Right renal cortex interstitium (tissue), 3 donors: ENCODE results near the gene KIF11. TPM values are rescaled to one million over a fixed set of nuclear protein-coding genes. Genes with fewer than 3 reads are reported as not detected.
A peak's percentile ranks its signal among the peaks of the same experiment; 100 is the strongest.
"Not testable (repeated sequence)": the region's sequence is repeated elsewhere in the genome, so short reads cannot be mapped to it uniquely, and the experiment has no call there.

Experiments used
- DNase-seq, 3 donors: peaks; one replicate each; pipeline ENCODE4 v3.0.0-alpha.2; 2013; ENCODE audit warnings: low read depth in 3 of 3, low spot score in 2 of 3
- polyA plus RNA-seq, 3 donors: library from polyadenylated mRNA; unstranded; fragments of 120-200 nt; gene quantifications; one replicate each; pipeline ENCODE4 v1.2.1, GENCODE V29; 2013; ENCODE audit not compliant: insufficient read length in 3 of 3

The KIF11 gene
- polyA plus RNA-seq, result 10 to 100 TPM; 31.8 to 36.9 (median 35.1) TPM

DNA sequence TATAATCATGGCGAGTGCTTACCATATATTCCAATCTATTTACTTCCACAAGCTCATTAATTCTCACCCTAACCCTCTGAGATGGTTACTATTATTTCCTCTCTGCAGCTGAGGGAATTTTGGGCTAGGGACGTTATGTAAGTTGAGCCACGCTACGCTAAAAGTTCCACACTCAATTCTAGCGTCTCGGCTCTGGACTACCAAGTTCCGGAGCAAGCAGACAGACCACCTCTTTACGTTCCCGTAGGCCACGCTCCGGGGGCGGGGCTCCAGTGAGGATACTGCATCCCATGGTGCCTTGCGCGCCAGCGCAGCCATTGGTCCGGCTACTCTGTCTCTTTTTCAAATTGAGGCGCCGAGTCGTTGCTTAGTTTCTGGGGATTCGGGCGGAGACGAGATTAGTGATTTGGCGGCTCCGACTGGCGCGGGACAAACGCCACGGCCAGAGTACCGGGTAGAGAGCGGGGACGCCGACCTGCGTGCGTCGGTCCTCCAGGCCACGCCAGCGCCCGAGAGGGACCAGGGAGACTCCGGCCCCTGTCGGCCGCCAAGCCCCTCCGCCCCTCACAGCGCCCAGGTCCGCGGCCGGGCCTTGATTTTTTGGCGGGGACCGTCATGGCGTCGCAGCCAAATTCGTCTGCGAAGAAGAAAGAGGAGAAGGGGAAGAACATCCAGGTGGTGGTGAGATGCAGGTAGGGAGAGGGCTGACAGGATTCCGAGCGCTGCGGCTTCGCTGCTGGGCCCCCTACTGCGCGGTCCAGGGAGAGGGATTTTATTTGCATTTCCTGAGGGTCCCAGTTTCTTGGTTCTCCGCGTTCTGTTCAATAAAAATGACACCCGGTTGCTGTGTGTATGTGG, at the start of gene KIF11:
KIF11 (plus strand) TSS at position 370 of the 858 bp plus-strand sequence; CDS start at position 616, 246 bp downstream.
- DNase-seq, result peak; percentile 92 to 98 (median 94)

DNA sequence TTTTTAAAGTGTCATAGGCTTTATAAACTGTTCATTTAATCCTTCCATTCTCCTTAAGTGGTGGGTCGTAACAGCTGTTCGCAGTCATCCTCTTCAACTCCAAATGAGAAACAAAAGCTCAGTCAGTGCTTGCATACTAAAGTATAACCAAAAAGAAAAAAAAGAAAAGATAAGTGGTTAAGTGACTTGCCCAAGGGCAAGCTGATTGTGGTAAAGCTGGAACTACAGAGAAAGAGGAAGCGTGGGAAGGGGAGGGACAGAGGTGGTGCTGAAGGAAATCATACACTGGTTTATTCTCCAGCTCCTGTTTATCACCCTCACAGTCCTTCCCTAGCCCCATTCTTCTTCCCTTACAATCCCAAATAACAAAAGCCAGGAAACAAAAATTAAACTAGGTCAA, 48.6 kb upstream of the KIF11 start:
- DNase-seq, result no peak

DNA sequence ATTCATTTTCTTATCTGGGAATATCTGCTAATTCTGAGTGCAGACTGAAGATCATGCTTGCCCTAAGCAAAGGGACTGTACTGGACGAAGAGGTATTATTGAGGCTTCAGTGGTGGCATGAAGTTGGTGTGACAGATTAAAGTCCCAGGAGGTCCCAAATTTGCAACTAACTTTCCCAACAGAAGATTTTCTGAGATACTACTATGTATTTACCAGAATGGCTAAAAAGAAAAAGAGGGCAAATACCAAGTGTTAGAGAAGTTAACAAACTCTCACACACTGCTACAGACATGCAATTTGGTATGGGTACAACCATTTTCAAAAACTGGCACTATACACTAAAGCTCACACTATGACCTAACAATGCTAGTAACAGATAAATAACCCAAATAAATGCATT, 47.4 kb upstream of the KIF11 start:
- no peak for DNase-seq

DNA sequence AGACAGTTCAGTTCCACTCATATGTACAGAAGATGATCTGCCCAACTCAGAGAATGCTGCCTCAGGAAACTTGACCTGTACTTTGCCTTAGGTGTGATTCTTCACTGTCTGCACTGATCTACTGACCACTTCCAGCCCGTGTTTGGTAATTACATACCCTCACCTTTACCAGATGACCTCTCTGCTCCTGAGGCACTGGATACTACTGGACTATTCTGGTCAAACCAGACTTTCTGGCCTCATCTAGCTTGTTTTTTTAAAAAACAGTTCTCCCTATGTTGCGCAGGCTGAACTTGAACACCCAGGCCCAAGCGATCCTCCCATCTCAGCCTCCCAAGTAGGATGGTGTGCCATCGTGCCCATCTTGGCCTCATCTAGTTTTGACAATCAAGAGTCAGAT, 45.3 kb upstream of the KIF11 start:
- DNase-seq, result no peak

DNA sequence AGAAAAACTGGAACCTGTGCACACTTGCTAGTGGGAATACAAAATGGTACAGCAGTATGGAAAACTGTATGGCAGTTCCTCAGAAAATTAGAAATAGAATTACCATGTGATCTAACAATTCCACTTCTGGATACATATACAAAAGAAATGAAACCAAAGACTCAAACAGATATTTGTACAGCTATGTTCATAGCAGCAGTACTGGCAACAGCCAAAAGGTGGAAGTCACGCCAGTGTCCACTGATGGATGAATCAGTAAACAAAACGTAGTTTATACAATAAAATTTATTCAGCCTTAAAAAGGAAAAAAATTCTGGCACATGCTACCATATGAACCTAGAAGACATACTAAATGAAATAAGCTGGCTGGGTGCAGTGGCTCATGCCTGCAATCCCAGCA, 42.0 kb upstream of the KIF11 start:
- DNase-seq, result no peak

DNA sequence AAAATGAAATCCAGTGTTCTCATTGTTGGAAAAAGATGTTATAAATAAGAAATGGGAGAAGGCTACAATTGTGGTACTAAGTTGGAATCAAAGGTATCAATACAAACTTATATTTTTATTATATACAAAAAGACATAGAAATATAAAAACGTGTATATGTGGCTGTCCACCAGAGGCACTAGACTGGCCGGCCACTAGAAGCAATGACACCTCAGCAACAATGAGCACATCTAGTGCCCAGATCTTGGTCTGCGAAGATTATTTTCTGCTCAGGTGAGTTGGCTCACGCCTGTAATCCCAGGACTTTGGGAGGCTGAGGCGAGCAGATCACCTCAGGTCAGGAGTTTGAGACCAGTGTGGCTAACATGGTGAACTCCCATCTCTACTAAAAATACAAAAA, 40.6 kb upstream of the KIF11 start:
- DNase-seq, result no peak

DNA sequence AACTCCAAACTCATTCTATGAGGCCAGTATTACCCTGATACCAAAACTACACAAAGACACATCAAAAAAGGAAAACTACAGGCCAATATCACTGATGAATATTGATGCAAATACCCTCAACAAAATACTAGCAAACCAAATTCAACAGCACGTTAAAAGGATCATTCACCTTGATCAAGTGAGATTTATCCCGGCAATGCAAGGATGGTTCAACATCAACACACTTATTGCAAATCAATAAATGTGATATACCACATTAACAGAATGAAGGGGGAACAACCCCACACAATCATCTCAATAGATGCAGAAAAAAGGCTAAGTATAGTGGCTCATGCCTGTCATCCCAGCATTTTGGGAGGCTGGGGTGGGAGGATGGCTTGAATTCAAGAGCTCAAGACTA, 39.0 kb upstream of the KIF11 start:
- no peak for DNase-seq

DNA sequence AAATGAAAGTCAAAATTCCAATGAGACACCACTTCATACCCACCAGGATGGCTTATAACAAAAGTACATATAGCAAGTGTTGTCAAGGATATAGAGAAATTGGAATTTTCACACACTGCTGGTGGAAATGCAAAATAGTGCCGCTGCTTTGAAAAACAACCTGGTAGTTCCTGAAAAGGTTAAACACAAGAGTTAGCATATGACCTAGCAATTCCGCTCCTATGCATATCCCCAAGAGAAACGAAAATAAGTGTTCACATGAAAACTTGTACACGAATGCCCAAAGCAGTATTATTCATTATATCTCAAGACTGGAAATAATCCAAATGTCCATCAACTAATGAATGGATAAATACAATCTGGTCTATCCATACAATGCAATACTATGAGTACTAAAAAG, 33.9 kb upstream of the KIF11 start:
- DNase-seq, result no peak

DNA sequence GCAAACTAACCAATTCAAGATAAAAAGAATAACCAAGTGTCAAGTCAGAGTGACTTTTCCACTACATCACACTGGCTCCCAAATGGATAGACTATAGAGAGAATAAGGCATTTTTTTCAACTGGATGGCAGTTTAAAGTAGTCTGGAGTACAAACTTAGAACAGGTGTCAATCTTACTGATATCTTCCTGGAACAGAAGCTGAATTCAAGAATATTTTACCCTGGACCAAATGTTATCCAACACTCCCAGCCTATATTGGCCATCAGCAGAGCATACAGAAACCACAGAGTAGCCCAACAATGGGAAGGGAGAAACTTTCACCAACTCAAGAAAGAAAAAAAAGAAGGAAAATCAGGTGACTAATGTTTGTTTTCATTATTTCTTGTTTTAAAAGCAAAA, 30.5 kb upstream of the KIF11 start:
- DNase-seq, result no peak

DNA sequence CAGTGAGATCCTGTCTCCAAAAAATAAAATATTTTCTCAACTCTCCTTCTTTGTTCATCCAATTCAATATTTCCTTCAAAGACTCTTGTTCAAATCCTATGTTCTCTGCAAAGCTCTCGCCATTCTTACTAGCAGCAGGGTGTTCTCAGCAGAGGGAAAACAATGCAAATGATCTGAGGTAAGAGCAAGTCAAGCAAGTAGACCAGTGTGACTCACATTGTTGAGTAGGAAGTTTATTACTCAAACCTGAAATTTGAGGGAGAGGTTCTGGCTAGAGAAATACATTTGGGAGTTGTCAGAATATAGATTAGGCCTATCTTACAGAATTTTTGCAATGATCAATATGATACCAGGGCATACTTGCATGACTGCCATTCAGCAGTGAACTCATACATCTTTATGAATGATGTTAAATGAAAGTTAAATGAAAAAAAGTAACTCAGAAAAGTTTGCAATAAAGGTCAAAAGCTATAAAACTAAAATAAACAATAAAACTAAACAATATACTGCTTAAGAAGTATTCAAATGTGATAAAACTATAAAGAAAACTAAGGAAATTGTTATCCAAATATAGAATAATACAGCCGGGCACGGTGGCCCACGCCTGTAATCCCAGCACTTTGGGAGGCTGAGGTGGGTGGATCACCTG, 24.9 kb upstream of the KIF11 start:
- DNase-seq, result no peak

DNA sequence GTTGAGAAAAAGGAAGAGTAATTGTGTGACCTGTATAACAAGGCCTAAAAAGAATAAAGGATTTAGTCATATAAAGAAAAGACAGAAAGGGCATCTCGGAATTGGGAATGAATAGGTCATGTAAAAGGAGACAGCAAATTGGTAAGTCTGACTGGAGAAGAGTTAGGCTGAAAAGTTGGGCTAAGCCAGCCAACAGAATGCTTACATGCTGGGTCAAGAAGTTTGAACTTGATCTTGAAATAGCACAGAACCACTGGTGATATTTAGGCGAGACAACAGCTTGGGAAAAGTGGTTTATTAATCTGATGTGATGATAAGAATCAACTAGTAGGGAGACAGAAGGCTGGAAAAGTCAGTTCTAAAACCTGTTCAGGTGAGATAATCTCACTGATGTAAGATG, 23.9 kb upstream of the KIF11 start:
- no peak for DNase-seq

DNA sequence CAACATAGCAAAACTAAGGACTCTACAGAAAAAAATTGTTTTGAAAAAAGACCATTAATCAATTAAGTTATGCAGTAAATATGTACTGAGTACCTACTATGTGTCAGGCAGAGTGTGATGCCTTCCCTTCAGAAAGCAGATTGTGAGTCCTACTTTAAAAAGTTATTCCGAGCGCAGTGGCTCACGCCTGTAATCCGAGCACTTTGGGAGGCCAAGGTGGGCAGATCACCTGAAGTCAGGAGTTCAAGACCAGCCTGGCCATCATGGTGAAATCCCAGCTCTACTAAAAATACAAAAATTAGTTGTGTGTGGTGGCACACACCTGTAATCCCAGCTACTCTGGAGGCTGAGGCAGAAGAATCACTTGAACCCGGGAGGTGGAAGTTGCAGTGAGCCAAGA, 23.3 kb upstream of the KIF11 start:
- DNase-seq, result not testable (repeated sequence)

DNA sequence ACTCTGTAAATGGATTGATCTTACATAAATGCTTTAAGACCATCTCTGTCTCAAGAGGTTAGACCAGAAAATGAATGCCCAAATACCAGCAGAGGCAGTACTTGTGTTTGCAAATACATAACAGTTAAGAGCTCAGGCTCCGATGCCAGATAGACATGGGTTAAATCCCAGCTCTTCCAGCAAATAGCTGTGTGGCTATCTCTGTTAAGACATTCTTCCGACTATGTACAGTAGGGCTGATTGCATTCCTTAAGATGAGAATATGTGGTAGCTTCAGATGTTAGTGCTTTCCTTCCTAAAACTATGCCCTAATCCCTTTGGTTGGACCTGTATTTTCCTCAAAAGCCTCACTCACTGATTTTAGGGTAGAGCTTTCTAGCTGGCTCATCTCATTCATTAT, 21.3 kb upstream of the KIF11 start:
- DNase-seq, result no peak

DNA sequence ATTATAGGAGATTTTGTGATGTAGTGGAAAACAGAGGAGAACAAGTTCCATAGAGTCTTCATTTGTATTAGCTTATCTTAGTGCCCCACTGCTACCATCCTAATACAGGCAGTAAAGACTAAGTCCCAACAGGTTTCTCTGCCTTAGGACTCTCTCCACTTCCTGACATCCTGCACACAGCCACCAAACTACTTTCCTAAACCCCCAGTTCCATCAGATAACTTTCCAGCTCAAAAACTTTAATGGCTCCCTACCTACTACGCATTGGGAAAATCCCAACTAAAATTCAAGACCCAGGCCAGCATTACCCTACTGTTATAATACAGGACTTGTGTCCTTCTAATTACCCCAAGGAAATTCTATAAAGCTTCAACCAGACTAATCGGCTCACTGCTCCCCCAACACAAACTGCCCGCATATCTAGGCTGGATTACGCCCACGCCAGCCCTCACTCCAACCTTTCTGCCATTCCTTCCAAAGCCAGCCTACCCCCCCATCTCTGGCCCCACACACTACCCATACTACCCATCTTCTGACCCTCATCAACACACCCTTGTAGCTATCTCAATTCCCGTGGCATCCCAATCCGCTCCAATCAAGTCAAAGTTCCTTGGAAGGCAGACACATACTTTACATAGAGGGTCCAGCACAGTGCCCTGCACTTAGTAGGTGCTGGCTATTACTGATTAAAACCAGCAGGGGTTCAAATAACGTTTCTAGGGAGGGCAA, 20.4 kb upstream of the KIF11 start:
- DNase-seq, result peak in 1 of 3 donors; percentile 12

DNA sequence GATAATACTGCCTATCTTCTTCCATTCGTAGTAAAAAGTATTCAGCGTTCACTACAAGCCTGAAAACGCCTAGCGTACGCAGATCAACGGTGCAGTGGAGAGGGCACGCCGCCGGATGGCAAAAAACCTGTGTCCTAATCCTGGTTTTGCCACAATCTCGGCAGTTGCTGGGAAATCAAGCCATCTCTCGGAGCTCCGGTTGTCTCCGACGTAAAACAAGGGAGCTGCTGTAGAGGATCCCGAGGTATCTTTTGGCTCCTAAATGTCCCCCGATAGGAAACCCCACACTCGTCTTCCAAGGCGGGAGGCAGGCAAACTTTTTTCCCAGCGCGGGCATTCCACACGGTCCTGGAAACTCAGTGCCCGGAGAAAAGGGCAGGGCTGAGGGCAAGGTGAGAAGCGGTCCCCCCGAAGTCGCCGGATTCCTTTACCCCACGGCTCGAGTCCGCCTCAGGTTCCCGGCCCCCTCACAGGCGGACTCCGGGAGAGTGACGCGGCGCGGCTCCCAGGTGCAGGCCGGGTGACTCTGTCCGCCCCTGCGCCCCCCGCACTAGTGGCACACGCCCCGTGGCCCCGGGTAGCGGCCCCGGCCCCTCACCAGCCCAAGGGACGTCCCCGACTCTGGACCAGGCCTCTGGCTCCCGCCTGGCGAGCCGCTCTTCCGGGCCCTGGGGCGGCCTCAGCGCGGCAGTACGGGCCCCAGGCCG, 19.7 kb upstream of the KIF11 start:
- DNase-seq, result peak in 1 of 3 donors; percentile 16

DNA sequence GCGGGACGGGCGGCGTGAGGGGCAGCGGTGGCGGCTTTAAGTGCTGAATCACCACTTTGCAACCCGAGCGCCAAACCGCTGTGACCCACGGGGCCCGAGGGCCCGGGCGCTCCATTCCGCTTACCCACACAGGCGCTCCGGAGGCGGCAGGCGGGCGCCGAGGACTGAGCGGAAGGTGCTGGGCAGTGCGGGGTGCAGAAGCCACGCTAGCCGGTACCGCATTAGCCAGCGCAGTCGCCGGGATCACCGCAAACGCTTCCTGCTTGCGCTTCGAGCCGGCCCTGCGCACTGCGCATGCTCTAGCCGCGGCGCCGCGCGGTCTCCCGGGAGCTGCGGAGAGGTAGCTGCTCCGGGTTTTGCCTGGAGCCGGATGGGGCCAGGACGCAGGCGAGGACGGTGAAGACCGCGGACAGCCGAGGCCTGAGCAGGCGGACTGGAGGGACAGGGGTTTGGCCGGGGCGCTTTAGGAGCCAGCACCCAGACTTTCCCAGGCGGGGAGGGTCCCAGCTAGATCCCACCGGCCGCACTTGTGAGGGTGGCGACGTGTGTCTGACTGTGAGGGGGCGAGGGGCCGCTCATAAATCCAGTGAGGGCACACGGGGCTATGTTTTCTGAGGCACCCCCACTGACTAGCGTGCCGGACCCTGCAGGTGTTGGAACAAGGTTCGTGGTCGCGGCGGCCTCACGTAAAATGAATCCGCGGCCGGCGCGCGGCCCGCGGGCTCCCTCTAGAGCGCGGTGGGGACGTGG, 19.0 kb upstream of the KIF11 start, which contains the start of gene IDE:
IDE (minus strand) TSS at position 296 of the 750 bp plus-strand sequence; CDS start at position 222, 74 bp downstream.
- DNase-seq, result peak in 2 of 3 donors; percentile 72 to 83

DNA sequence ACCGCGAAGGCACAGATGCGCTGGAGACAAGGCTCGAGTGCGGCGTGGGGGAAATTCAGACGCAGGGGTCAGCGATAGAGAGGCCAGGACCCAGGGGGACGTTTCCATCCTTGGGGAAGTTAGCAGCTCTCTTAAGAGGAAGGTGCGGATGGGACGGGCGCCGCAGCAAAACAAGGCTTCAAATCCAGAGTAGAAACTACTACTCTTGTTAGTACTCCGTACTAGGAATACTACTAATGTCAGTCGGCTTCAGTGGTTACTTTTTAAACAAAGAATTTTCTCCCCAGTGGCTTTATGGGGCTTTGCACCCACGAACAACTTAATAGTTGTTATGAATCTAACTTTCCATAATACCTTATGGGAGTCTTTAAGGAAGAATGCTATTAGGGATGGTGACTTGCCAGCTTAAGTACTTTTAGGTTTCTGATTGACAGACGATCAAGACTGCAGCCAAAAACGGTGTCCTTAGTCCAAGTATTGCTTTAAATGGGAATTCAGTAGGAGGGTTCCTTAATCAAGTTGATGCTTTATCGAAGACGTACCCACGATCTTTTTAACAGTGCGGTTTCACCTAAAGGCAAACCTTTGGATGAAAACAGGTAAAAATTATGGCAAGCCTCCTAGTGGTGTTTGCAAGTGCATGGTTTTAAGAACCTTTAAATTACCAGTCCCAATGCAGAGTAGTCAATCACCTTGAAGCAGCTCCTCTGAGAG, 18.2 kb upstream of the KIF11 start:
- peak in 2 of 3 donors; percentile 24 to 57 for DNase-seq

DNA sequence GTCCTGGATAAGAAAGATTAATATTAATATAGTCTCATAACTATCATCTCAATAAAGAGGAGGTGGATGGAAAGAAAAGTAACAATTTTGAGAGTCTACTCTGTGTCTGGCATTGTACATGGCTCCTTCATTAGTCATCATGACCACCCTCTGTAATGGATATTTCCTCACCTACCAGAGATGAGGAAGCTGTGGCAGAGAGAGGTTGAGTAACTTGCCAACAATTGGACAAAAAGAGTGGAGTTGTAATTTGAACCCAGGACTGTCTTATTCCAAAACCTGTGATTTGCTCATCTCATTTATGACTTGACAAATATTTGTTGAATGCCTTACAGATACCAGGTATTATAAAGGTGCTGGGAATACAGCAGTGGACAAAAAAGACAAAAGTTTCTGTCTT, 17.0 kb upstream of the KIF11 start:
- DNase-seq, result no peak

DNA sequence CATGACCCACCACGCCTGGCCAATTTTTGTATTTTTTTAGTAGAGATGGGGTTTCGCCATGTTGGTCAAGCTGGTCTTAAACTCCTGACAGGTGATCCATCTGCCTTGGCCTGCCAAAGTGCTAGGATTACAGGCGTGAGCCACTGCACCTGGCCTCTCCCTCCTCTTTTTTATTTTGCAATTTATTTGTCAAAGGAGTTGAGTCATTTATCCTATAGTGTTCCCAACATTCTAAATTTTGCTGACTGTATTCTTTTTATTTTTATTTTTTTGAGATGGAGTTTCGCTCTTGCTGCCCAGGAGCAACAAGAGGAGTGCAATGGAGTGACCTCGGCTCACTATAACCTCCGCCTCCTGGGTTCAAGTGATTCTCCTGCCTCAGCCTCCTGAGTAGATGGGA, 10.6 kb upstream of the KIF11 start:
- DNase-seq, result not testable (repeated sequence)
